GM15510 (cell line): ENCODE data around the gene SDR9C7.

ENCODE experiments used
- POLR2A ChIP-seq: IDR thresholded peaks from 3 replicates; pipeline ENCODE4 v1.6.1; 2011; ENCODE audit warnings: borderline replicate concordance; ENCODE audit not compliant: insufficient read length; ENCODE audit errors: extremely low read depth

The SDR9C7 gene

DNA sequence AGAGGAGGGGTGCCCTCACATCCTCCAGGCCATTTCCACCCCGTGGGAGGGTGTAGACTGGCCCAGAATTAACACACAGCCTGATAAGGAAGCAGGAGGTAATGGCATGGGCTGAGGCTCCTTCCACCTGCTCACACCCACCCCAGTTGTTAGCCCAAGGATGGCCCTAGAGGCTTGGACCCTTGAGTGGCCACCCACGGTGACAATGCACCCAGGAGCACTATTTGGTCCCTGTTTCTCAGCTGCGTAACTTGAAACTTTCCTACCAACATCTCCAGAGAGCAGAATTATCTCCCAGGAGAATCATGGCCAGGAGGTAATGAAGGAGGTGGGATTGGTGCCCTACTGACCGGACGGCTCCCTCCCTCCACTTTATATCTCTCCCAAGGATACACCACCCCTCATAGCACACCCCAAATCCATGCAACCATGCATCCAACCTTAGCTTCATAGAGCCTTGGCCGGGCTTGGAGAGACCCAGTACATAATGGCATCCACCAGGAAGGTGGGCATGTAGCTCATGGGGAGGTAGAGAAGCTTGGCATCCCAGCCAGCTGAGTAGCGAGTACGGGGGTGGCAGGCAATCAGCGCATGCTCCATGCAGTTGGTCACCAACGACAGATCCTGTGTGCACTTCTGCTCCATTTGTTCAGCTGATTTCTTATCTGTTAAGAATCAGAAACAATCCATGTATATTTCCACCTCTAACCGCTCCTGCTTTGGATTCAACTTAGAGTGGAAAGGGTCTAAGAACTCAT is 17.6 kb upstream of the SDR9C7 start:
- TF ChIP-seq POLR2A, result no peak

DNA sequence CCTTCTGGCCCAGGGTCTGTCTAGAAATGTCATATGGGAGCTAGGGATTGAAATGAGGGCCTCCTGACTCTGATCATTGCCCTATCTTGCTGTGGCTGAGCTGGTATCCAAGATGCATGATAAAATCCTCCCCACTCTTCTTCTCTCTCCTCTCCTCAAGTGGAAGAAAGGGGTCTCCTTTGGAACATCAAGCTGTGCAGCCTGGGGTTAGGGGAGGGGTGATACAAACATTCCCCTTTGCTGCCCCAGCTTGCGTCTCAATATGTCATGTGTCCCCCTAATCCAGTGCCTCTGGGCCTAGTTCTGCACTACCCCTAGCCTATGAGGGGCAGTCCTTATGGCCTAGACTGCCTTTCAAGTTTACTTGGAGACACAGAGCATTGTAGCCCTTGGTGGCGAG is 14.7 kb upstream of the SDR9C7 start:
- no peak for TF ChIP-seq POLR2A

DNA sequence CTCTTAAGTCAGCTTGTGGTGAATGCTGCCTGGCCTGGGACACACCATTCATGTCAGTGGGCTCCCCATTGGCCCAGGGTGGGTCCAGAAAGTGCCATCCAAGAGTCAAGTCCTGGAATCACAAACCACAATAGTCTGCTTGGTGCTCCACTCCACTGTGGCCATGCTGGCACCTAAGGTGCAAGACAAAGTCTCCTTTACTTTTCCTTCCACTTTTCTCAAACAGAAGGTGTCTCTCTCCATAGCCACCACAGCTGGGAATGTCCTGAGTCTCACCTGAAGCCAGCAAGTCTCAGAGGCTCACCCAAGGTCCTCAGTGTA is 14.2 kb upstream of the SDR9C7 start:
- no peak for TF ChIP-seq POLR2A

DNA sequence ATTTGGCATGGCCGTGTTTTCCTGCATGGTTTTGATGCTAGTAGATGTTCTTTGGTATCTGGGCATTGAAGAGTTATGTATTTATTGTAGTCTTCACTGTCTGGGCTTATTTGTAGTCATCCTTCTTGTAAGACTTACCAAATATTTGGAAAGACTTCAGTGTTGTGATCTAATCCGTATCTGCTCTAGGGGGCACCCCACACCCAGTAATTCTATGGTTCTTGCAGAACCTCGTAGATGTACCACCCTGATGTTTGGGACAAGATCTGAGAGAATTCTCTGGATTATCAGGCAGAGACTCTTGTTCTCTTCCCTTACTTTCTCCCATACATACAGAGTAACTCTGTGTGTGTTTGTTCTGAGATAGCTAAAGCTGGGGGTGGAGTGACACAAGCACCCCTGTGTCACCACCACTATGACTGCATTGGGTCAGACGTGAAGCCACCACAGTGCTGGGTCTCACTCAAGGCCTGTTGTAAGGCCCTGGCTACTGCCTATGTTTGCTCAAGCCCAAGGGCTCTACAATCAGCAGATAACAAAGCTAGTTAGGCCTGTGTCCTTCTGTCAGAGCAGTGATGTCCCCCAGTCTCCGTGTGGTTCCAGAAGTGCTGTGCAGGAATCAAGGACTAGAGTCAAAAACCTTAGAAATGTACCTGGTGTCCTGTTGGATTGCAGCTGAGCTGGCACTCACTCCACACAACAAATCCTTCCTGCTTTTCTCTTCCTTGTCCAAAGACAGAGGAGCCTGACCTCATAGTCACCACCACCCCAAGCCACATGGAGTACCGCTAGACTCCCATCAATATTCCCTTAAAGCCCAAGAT is 13.6 kb upstream of the SDR9C7 start:
- no peak for TF ChIP-seq POLR2A

DNA sequence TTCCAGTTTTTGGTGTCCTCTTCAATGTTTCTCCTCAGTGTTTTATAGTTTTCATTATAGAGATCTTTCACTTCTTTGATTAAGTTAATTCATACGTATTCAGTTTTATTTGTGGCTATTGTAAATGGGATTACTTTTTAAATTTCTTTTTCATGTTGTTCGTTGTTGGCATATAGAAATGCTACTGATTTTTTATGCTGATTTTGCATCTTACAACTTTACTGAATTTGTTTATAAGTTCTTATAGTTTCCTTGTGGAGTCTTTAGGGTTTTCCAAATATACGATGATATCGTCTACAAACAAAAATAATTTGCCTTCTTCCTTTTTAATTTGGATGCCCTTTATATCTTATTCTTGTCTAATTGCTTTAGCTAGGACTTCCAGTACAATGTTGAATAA is 9.7 kb upstream of the SDR9C7 start:
- no peak for TF ChIP-seq POLR2A

DNA sequence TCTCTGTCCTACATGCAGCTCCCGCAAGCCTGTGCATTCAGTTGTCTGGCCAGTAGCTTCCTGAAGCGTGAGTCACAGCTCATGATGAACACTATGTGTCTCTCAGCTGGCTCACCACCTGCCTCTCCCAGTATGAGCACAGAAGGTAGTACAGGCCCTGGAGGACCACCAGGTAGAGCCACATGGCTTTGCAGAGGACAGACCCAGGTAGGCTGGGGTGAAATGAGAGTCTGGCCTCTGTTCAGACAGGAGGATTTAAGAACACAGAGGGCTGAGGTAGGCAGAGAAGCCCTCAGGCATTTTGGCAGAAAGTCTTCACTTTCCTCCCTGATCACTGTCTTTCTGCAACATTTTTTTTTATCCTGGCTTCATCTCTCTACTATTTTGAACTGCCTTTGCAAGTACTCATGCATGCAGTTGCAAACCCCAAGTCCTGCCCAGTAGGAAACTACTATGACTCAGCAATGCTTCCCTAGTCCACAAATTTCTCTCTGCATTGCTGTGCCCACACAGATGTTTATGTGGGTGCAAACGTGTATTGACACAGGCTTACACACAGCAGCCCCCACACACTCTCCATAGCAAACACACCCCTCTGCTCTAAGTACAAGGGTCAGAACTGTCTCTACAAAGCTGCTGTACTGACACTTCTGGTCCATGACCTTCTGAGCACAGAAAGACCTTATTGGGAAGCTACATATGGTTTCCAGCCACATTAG is 7.2 kb upstream of the SDR9C7 start:
- TF ChIP-seq POLR2A, result no peak

DNA sequence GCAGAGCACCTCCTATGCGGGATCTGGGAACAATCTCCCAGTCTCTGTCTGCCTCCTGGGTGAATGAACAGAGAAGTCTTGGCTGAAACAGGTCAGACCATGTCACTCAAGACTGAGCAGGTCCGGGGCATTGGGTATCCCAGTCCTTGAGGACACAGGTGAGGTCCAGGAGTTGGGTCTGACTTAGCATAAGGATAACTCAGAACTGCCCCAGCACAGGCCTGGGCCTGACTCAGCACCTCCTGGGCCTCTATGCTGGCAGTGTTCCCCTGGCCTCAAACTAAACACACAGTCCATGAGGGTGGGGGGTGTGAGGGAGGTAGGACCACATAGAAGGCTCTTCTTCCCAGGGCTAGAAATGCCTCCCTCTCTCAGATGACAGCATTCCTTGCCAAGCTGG is 1.5 kb upstream of the SDR9C7 start:
- no peak for TF ChIP-seq POLR2A

DNA sequence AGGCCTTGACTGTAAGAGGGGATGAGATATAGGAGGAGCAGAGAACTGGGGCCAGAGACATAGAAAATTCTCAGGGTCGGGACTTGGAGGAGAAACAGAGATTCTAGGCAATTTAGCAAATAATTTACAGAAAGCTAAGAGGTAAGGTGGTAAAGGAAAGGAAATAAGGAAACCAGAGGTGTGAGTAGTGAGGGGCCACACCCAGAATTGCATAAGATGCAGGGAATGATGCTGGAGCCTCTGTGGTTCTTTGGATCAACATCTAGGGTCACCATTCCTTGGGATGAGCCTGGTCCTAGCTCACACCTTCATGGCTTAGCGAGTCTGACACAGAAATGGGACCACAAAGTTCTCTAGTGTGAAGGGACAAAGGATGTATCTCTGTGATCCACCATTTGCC is 949 bp upstream of the SDR9C7 start:
- no peak for TF ChIP-seq POLR2A

DNA sequence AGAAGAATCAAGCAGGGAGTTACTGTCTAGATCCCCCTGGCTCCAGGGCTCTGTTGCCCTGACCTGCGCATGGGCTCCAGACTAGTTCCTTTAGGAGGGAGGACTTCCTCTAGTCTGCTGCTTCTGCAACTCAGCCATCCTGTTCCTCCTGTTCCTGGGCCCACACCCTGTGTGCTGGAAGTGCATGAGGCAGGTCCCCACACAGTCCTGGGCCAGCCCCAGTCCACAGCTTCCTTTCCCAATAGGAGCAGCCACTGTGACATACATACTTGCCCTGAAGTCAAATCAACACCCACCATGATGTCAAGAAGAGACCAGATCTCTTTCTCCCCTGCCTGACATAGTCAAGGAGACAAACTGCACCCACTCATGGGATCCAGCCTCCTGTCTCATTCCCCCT is 1.3 kb downstream of the SDR9C7 start:
- no peak for TF ChIP-seq POLR2A

DNA sequence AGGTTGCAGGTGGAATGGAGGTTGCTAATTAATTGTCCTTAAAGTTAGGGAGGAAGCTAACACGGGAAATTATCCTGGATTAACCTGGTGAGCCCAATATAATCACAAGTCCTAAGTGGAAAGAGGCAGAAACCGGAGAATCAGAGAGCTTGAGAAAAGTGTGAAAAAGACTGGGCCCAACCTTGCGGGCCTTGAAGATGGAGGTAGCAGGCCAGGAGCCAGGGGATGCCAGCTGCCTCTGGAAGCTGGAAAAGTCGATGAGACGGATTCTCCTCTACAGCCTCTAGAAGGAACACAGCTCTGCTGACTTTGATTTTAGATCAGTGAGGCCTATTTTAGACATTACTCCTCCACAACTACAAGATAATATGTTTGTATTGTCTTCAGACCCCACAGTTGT is 2.1 kb downstream of the SDR9C7 start:
- TF ChIP-seq POLR2A, result no peak

DNA sequence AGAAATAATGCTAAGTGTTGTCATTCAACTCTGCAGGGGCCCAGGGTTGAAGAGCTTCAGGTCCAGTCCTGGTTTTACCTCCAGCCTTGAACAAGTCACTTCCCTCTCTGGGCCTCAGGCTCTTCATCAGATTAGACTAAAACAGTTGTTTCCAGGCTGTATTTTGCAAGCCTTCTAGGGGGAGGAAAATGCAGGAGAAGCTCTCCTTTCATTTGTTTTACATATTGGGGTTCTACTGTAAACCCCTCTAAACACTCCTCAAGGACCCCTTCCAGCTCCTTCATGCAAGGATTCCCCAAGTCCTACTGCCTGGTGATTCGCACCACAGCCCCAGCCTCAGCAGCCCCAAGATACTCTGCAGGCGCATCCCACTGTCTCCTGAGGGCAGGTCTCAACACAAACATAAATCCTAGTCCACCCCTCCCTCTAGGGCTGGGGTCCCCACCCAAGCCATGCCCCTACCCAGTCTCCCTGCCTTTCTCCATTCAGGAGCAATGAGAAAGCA is 2.7 kb downstream of the SDR9C7 start:
- no peak for TF ChIP-seq POLR2A

DNA sequence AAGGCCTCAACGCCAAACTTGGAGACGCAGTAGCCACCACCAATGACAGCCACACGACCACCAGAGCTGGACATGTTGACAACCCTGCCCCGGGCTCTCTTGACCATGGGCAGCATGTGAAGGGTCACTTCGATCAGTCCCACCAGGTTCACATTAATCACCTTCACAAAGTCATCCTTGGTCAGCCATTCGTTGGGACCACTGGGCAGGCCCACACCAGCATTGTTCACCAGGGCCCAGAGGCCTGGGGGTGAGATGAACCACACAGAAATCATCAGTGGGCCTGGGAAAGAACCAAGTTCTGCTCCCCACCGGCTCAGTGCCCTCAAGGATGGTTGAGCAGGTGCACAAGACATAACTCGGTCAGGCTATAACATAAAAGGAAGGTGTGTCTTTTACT is 4.0 kb downstream of the SDR9C7 start:
- no peak for TF ChIP-seq POLR2A

DNA sequence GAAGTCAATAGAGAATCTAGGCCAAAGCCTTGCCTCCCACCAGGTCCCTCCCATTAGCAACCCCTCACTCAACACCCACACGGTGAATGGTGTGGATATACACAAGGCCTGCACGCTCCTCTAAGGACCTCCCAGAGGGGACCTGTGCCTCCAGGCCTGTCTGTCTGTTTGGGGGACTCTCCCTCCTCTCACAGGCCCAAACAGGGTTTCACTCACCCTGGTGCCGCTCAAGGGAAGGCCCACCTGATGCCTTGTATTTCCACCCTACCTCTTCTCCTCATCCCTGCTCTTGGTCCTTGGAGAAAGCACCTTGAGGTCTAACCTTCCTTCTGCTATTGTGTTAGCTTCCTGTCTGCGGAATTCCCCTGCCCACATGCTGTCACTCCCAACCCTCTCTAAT is 4.4 kb downstream of the SDR9C7 start:
- no peak for TF ChIP-seq POLR2A

DNA sequence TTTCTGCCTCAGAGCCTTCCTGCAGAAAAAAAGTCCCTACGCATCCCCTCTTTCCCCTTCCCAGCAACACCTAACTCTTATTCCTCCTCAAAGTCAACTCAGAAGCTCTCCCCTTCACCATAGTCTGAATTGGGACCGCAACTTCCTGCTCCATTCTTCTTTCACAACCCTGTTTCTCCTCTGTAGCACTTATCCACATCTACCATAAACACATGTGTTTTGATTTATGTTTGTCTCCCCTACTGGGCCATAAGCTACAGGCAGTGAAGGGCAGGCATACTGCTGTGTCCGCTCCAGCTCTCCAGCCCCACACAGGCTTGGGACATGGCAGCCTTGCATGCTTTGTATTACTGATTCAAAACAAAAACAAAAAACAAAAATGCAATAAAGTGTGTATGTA is 5.9 kb downstream of the SDR9C7 start:
- TF ChIP-seq POLR2A, result no peak

DNA sequence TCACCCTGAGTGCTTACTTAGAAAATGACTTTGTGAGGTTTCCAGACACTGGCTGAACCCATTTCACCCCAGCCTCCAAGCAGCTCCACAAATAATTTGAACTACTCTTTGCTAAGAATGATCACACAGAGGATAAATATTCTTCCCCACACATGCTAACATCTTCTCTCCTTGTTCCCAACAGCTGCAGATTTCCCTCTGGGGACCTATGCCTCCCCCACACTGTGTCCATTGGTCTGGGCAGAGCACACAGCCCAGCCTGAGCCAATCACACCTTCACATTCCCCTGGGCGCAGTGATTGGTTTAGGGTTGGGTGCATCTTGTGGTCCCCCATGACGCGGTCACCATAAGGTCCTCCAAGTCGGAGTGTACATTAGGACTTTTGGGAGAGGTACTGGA is 6.9 kb downstream of the SDR9C7 start:
- TF ChIP-seq POLR2A, result no peak

DNA sequence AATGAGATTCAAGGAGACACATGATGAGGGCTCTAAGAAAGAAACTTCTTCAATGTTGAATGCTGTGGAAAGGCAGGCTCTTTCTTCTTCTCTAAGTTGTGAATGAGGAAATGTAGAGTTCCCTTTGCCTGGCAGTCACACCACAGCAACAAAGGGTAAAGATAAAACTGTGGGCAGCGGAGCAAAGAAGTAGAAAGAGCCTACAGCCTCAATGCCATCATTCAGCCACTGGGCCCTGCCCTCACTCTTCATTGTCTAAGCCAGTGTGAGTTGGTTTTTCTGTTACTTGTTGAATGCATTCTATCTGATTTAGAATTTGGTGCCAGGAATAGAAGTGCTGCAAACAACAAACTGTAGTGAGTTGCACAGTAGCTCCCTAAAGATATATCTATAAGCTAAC is 12.2 kb downstream of the SDR9C7 start:
- TF ChIP-seq POLR2A, result no peak

DNA sequence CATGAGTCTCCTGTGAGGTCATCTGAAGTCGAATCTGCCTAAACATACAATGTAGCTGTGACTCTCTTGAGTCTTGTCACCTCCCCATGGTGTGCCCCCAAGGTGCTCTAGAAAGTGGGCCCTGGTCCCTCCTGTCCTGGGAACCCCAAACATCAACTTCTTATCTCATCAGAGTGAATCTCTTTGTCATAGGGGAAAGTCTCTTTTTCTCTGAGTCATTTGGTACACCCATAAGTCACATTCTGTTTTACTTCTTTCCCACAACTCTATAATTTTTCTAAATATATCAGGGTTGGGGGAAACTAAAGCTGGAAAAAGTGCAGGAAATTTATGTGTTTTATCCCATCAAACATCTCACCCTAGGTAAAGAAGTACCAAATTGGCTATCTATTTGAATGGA is 12.9 kb downstream of the SDR9C7 start:
- no peak for TF ChIP-seq POLR2A

DNA sequence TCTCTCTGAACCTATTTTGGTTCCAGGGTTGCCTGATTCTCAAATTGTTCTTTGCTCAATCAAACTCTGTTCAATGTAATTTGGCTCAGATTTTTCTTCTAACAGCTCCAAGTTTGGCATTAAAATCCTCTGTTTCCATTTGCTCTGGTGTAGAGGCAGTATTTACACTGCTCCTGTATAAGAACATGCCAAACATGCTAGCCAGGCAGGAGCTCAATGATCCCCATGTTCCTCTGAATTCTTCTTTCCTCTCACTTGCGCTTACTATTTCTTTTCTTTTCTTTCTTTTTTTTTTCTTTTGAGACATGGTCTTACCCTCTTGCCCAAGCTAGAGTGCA is 17.2 kb downstream of the SDR9C7 start:
- TF ChIP-seq POLR2A, result no peak
